8988T (cell line): ENCODE measurements around the gene ADD1.

Experiments used
- DNase-seq: peaks from one replicate; pipeline ENCODE4 v3.0.0; 2011

ADD1 gene

GRCh38 chr4:2924765-2925301, 81.2 kb downstream of the ADD1 start:
- peak; percentile 1 for DNase-seq

GRCh38 chr4:2925496-2925895, 81.9 kb downstream of the ADD1 start:
- DNase-seq, result no peak

GRCh38 chr4:2925931-2926860, 82.6 kb downstream of the ADD1 start:
- peak; percentile 5 for DNase-seq

- no peak for DNase-seq
Measured at GRCh38 chr4:2927016-2927695, 83.5 kb downstream of the ADD1 start.

- no peak for DNase-seq
Measured at GRCh38 chr4:2927696-2928075, 84.0 kb downstream of the ADD1 start.

- no peak for DNase-seq
Measured at GRCh38 chr4:2928242-2929176, 84.9 kb downstream of the ADD1 start.

GRCh38 chr4:2929469-2929868, 85.8 kb downstream of the ADD1 start:
- DNase-seq, result no peak

- no peak for DNase-seq
Measured at GRCh38 chr4:2930135-2930757, 86.6 kb downstream of the ADD1 start.

GRCh38 chr4:2930758-2931511, 87.3 kb downstream of the ADD1 start:
- DNase-seq, result no peak

GRCh38 chr4:2931512-2932301, 88.1 kb downstream of the ADD1 start:
- no peak for DNase-seq

- no peak for DNase-seq
Measured at GRCh38 chr4:2932321-2932950, 88.8 kb downstream of the ADD1 start.

GRCh38 chr4:2932951-2933565, 89.4 kb downstream of the ADD1 start:
- DNase-seq, result no peak

GRCh38 chr4:2933566-2934076, 90.0 kb downstream of the ADD1 start:
- DNase-seq, result no peak

GRCh38 chr4:2934077-2934812, 90.6 kb downstream of the ADD1 start:
- peak; percentile 55 for DNase-seq

GRCh38 chr4:2934813-2935761, 91.4 kb downstream of the ADD1 start:
- peak; percentile 93 for DNase-seq

- DNase-seq, result peak; percentile 25
Measured at GRCh38 chr4:2935762-2936743, 92.4 kb downstream of the ADD1 start.
